Measurements from ENCODE around the gene EIF4G2. TPM values are rescaled to one million over a fixed set of nuclear protein-coding genes. Genes with fewer than 3 reads are reported as not detected.

The EIF4G2 gene
- polyA plus RNA-seq, 1 donor from 2014 or later = 1,004 TPM

GRCh38 chr11:10762913-10763421 is 45.8 kb downstream of the EIF4G2 start:
- H3K27me3 ChIP-seq (ENCODE audit: insufficient read depth, low read depth, low read length) = no peaks in the 10 kb centered on the region
- H3K36me3 ChIP-seq (ENCODE audit: insufficient read depth, low read length) = peaks cover 16% of the 10 kb centered on the region
- H3K9me2 ChIP-seq (ENCODE audit: insufficient read depth, low read length) = no peaks in the 10 kb centered on the region

GRCh38 chr11:10762185-10762584 is 46.5 kb downstream of the EIF4G2 start:
- H3K27me3 ChIP-seq (ENCODE audit: insufficient read depth, low read depth, low read length) = no peaks in the 10 kb centered on the region
- H3K79me2 ChIP-seq (replicated peaks; ENCODE audit: insufficient read depth, low read length) = no peaks in the 10 kb centered on the region
- H3K9me3 ChIP-seq (ENCODE audit: low read length) = no peaks in the 10 kb centered on the region
- no peak overlapping the region for H2AFZ ChIP-seq (ENCODE audit: low read depth, low read length)
- H4K20me1 ChIP-seq (ENCODE audit: insufficient read depth) = no peaks in the 10 kb centered on the region
- peaks cover 16% of the 10 kb centered on the region for H3K36me3 ChIP-seq (ENCODE audit: insufficient read depth, low read length)
- TF ChIP-seq POLR2AphosphoS5 (IDR thresholded peaks at IDR 0.05) (no peak), EP300 (conservative IDR thresholded peaks at IDR 0.05; ENCODE audit: poor library complexity, severe bottlenecking) (no peak), SMC3 (conservative IDR thresholded peaks at IDR 0.05; ENCODE audit: poor library complexity) (no peak), RAD21 (conservative IDR thresholded peaks at IDR 0.05) (no peak), CTCF (IDR thresholded peaks at IDR 0.05; ENCODE audit: poor library complexity, severe bottlenecking) (no peak)
- H3K9me2 ChIP-seq (ENCODE audit: insufficient read depth, low read length) = no peaks in the 10 kb centered on the region
- no peak overlapping the region for H3K9ac ChIP-seq (ENCODE audit: low read length)
- H3K4me3 ChIP-seq (ENCODE audit: low read length) = no peak overlapping the region
- no peaks in the 10 kb centered on the region for H3F3A ChIP-seq (ENCODE audit: insufficient read depth, low read length, poor library complexity, severe bottlenecking)
- no peak overlapping the region for H3K4me2 ChIP-seq (ENCODE audit: low read length)
- no peak overlapping the region for H3K27ac ChIP-seq (ENCODE audit: low read length)

More at GRCh38 chr11:10762913-10763421, 45.8 kb downstream of the EIF4G2 start:
- Histone ChIP-seq H3F3A (ENCODE audit: insufficient read depth, low read length, poor library complexity, severe bottlenecking) (no peaks in the 10 kb centered on the region), H3K9me3 (ENCODE audit: low read length) (no peaks in the 10 kb centered on the region), H3K4me2 (ENCODE audit: low read length) (no peak overlapping the region), H2AFZ (ENCODE audit: low read depth, low read length) (no peak overlapping the region), H4K20me1 (ENCODE audit: insufficient read depth) (no peaks in the 10 kb centered on the region), H3K4me3 (ENCODE audit: low read length) (no peak overlapping the region), H3K79me2 (replicated peaks; ENCODE audit: insufficient read depth, low read length) (no peaks in the 10 kb centered on the region), H3K9ac (ENCODE audit: low read length) (no peak overlapping the region), H3K27ac (ENCODE audit: low read length) (no peak overlapping the region)
- no peak for TF ChIP-seq EZH2 (IDR thresholded peaks at IDR 0.05; ENCODE audit: borderline replicate concordance, insufficient read depth, low read length, poor library complexity, severe bottlenecking)
- TF ChIP-seq SMC3 (conservative IDR thresholded peaks at IDR 0.05; ENCODE audit: poor library complexity) = no peak
- TF ChIP-seq REST (IDR thresholded peaks at IDR 0.05; ENCODE audit: borderline replicate concordance) = no peak
- TF ChIP-seq RAD21 (conservative IDR thresholded peaks at IDR 0.05) = no peak
- TF ChIP-seq CTCF (IDR thresholded peaks at IDR 0.05; ENCODE audit: poor library complexity, severe bottlenecking) = no peak
- no peak for TF ChIP-seq POLR2AphosphoS5 (IDR thresholded peaks at IDR 0.05)
- no peak for TF ChIP-seq TAF1 (IDR thresholded peaks at IDR 0.05; ENCODE audit: low read depth)
- no peak for TF ChIP-seq EP300 (conservative IDR thresholded peaks at IDR 0.05; ENCODE audit: poor library complexity, severe bottlenecking)
- no peak for TF ChIP-seq MXI1 (conservative IDR thresholded peaks at IDR 0.05; ENCODE audit: poor library complexity, severe bottlenecking)
